Neural cell (in vitro differentiated cells): ENCODE results near the gene CELSR2.

Experiments
- CTCF ChIP-seq: fragments of 450-650 bp; IDR thresholded peaks from 2 replicates; pipeline ENCODE4 v1.5.1; 2014; ENCODE audit warnings: antibody characterized with exemption, mild to moderate bottlenecking, moderate library complexity; ENCODE audit not compliant: poor library complexity, severe bottlenecking
- EP300 ChIP-seq: fragments of 450-650 bp; conservative IDR thresholded peaks from 2 replicates; pipeline ENCODE4 v1.6.1; 2014; ENCODE audit warnings: antibody characterized with exemption, mild to moderate bottlenecking, moderate library complexity; ENCODE audit not compliant: poor library complexity, severe bottlenecking
- EZH2 ChIP-seq: fragments of 200-600, 300-800 bp; shearing (Covaris generic), sonication (generic); IDR thresholded peaks from 2 replicates; pipeline ENCODE4 v1.6.1; 2014; ENCODE audit warnings: antibody characterized with exemption, low read length, borderline replicate concordance, mild to moderate bottlenecking; ENCODE audit not compliant: insufficient read depth, poor library complexity, severe bottlenecking
- POLR2AphosphoS5 ChIP-seq: IDR thresholded peaks from 2 replicates; pipeline ENCODE4 v1.6.1; 2012
- RAD21 ChIP-seq: fragments of 450-650 bp; conservative IDR thresholded peaks from 2 replicates; pipeline ENCODE4 v1.6.1; 2014; ENCODE audit warnings: antibody characterized with exemption, mild to moderate bottlenecking, moderate library complexity
- REST ChIP-seq: IDR thresholded peaks from 2 replicates; pipeline ENCODE4 v1.6.1; 2012; ENCODE audit warnings: borderline replicate concordance
- TAF1 ChIP-seq: IDR thresholded peaks from 2 replicates; pipeline ENCODE4 v1.6.1; 2012; ENCODE audit warnings: low read depth

- TF ChIP-seq TAF1: no peak
- no peak for TF ChIP-seq RAD21
- no peak for TF ChIP-seq CTCF
- TF ChIP-seq EP300: no peak
- no peak for TF ChIP-seq POLR2AphosphoS5
- TF ChIP-seq EZH2: no peak
- TF ChIP-seq REST: no peak
Measured at GRCh38 chr1:109314795-109315194, 65.5 kb downstream of the CELSR2 start.
